Measurements from ENCODE around the gene EN1. TPM values are rescaled to one million over a fixed set of nuclear protein-coding genes. Genes with fewer than 3 reads are reported as not detected.

Gene EN1
- total RNA-seq, 5 donors from 2014 or later (not counting 1 experiment from before 2014, with no cell fraction given), result not detected

DNA sequence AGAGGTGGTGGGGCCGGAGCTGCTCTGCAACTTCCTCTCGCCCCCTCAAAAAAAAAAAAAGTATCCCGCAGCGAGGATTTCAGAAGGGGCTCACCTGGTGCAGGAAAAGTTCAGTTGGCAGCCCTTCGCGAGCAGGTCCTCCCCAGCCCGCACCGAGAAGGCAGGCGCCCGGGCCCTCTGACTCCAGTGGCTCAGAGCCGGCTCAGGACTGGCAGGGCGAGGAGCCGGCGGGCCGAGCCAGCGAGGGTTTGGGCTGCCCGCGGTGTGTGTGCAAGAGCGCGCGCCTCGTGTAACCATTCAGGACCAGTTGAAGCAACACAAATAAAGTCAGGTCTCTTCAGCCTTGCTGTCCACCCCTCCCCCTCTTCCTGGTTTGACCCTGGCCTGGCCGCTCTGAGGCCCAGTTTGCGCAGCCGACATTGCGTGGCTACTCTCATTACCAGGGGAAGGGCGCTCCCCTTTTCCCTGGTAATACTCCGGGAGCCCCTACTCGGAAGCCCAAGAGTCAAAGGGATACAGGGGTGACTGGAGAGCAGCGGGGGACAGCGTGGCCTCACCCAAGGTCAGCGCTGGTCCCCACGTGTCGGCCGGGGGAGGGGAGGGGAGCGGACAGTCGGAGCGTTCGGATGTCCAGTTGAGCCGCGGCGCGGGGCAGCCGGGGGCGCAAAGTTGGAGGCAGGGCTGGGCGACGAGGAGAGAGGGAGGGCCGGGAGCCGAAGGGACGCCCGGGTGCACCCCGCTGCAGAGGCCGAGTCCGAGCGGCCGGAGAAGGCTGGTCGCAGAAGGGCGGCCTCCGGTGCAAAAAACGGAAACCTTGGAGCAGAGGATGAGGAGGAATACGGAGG is 12.3 kb downstream of the EN1 start:
- H3K27ac ChIP-seq (ENCODE audit: low read length), result no peak overlapping the region
- Mint-ChIP-seq H3K36me3 (no peaks in the 10 kb centered on the region), H3K4me3 (peak overlapping the region; percentile 50 to 62 (median 50)), H3K4me1 (peaks cover 0 to 17% (median 12%) of the 10 kb centered on the region in 3 donors), H3K9me3 (no peaks in the 10 kb centered on the region), H3K27me3 (peaks cover 69 to 86% of the 10 kb centered on the region in 2 donors), H3K27ac (no peak overlapping the region)
- H3K9me3 ChIP-seq, result no peaks in the 10 kb centered on the region
- no peaks in the 10 kb centered on the region for H3K36me3 ChIP-seq (ENCODE audit: control insufficient read depth in 2 of 2, extremely low read depth in 1 of 2, insufficient read depth in 1 of 2, low read length in 1 of 2)
- peak in 1 of 4 experiments; percentile 19 for ATAC-seq (replicated peaks in 1 of 4)
- 6% methylated on average over 56 of the region's 61 CpGs for WGBS (ENCODE audit: insufficient coverage)
- H3K4me1 ChIP-seq (ENCODE audit: control insufficient read depth in 1 of 2, extremely low read depth in 1 of 2, insufficient read depth in 2 of 2, low read length in 2 of 2), result peaks cover 0 to 14% of the 10 kb centered on the region in 2 experiments
- H3K4me3 ChIP-seq (ENCODE audit: control insufficient read depth in 1 of 2, extremely low read depth in 1 of 2, low read length in 1 of 2), result no peak overlapping the region
- CTCF ChIA-PET, result interaction anchor here in 1 of 2 donors (0.6 kb wide), 1 partner anchor 9 kb away, joined by 3 read pairs; no protein-coding TSS in a partner anchor
- POLR2A ChIA-PET, result no interaction called here
- peaks cover 31 to 78% of the 10 kb centered on the region in 2 experiments for H3K27me3 ChIP-seq (replicated peaks in 1 of 2; ENCODE audit: control insufficient read depth in 2 of 2, extremely low read depth in 1 of 2, insufficient read depth in 2 of 2, low read length in 1 of 2)
- DNase-seq, result no peak

GRCh38 chr2:118834440-118834810 is 13.0 kb downstream of the EN1 start:
- peaks cover 28 to 75% of the 10 kb centered on the region in 2 experiments for H3K27me3 ChIP-seq (replicated peaks in 1 of 2; ENCODE audit: control insufficient read depth in 2 of 2, extremely low read depth in 1 of 2, insufficient read depth in 2 of 2, low read length in 1 of 2)
- CTCF ChIA-PET, result interaction anchor here in 1 of 2 donors (0.6 kb wide), 1 partner anchor 9 kb away, joined by 3 read pairs; no protein-coding TSS in a partner anchor
- H3K4me1 Mint-ChIP-seq, result peaks cover 0 to 17% (median 12%) of the 10 kb centered on the region in 3 donors

DNA sequence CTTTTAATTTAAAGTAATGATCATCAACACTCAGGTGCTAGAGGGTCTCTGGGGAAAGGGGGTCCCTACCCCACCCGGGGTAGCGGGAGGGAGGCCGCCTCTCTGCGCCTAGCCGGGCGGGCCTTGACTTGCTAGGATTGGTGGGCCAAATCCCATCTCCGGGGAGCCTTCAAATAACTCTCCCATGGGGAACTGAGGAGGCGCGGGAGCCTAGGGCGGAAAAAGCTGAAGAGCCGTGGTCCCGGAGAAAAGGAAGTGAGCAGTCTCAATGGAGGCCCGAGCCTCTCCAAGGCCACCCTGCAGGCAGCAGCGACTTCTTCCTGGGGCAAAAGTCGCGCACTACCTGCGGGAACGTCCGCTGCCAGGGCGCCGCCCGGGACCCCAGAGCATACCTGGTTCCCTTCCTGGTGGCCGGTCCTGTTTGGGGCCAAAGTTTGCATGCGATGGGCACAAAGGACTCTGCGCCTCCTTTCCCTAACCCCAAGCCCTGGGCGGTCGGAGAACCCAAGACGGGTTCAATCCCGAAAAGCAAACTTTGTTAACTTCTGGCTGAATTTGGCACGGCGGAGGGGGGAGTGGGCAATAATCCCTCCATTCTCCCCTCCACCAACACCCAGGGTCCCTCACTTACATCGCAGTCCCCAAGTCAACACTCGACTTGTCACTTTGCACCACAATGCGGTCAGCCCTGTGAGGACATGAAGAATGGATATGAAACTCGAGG is 13.6 kb downstream of the EN1 start:
- Histone ChIP-seq H3K27ac (ENCODE audit: low read length) (no peak overlapping the region), H3K27me3 (replicated peaks in 1 of 2; ENCODE audit: control insufficient read depth in 2 of 2, extremely low read depth in 1 of 2, insufficient read depth in 2 of 2, low read length in 1 of 2) (peaks cover 29 to 72% of the 10 kb centered on the region in 2 experiments), H3K36me3 (ENCODE audit: control insufficient read depth in 2 of 2, extremely low read depth in 1 of 2, insufficient read depth in 1 of 2, low read length in 1 of 2) (no peaks in the 10 kb centered on the region), H3K9me3 (no peaks in the 10 kb centered on the region), H3K4me1 (ENCODE audit: control insufficient read depth in 1 of 2, extremely low read depth in 1 of 2, insufficient read depth in 2 of 2, low read length in 2 of 2) (peaks cover 0 to 14% of the 10 kb centered on the region in 2 experiments), H3K4me3 (ENCODE audit: control insufficient read depth in 1 of 2, extremely low read depth in 1 of 2, low read length in 1 of 2) (no peak overlapping the region)
- ChIA-PET POLR2A (no interaction called here), CTCF (no interaction called here)
- H3K27me3 Mint-ChIP-seq, result peaks cover 66 to 84% of the 10 kb centered on the region in 2 donors
- no peaks in the 10 kb centered on the region for H3K9me3 Mint-ChIP-seq
- H3K4me3 Mint-ChIP-seq, result peak overlapping the region in 1 of 3 donors; percentile 62
- DNase-seq, result no peak
- WGBS (ENCODE audit: insufficient coverage), result 13% methylated on average over 21 of the region's 35 CpGs
- no peaks in the 10 kb centered on the region for H3K36me3 Mint-ChIP-seq
- H3K4me1 Mint-ChIP-seq, result peaks cover 0 to 17% (median 12%) of the 10 kb centered on the region in 3 donors
- no peak overlapping the region for H3K27ac Mint-ChIP-seq
- ATAC-seq (replicated peaks in 1 of 4), result no peak

More at GRCh38 chr2:118834440-118834810, 13.0 kb downstream of the EN1 start:
- no peak overlapping the region for H3K27ac ChIP-seq (ENCODE audit: low read length)
- ATAC-seq (replicated peaks in 1 of 4) (no peak), DNase-seq (no peak)
- Mint-ChIP-seq H3K36me3 (no peaks in the 10 kb centered on the region), H3K4me3 (peak overlapping the region in 1 of 3 donors; percentile 62), H3K27me3 (peaks cover 68 to 85% of the 10 kb centered on the region in 2 donors), H3K9me3 (no peaks in the 10 kb centered on the region), H3K27ac (no peak overlapping the region)
- no peaks in the 10 kb centered on the region for H3K36me3 ChIP-seq (ENCODE audit: control insufficient read depth in 2 of 2, extremely low read depth in 1 of 2, insufficient read depth in 1 of 2, low read length in 1 of 2)
- WGBS (ENCODE audit: insufficient coverage), result under 1% methylated on average over 18 of the region's 18 CpGs
- no peaks in the 10 kb centered on the region for H3K9me3 ChIP-seq
- peaks cover 0 to 14% of the 10 kb centered on the region in 2 experiments for H3K4me1 ChIP-seq (ENCODE audit: control insufficient read depth in 1 of 2, extremely low read depth in 1 of 2, insufficient read depth in 2 of 2, low read length in 2 of 2)
- POLR2A ChIA-PET, result no interaction called here
- no peak overlapping the region for H3K4me3 ChIP-seq (ENCODE audit: control insufficient read depth in 1 of 2, extremely low read depth in 1 of 2, low read length in 1 of 2)

- peaks cover 27 to 63% of the 10 kb centered on the region in 2 experiments for H3K27me3 ChIP-seq (replicated peaks in 1 of 2; ENCODE audit: control insufficient read depth in 2 of 2, extremely low read depth in 1 of 2, insufficient read depth in 2 of 2, low read length in 1 of 2)
- peak overlapping the region in 1 of 3 donors; percentile 62 for H3K4me3 Mint-ChIP-seq
- H3K27ac ChIP-seq (ENCODE audit: low read length), result no peak overlapping the region
- peaks cover 0 to 14% of the 10 kb centered on the region in 2 experiments for H3K4me1 ChIP-seq (ENCODE audit: control insufficient read depth in 1 of 2, extremely low read depth in 1 of 2, insufficient read depth in 2 of 2, low read length in 2 of 2)
- CTCF ChIA-PET, result interaction anchor here (0.6 kb wide), 2 partner anchors 9 to 771 kb away, joined by 4 read pairs; no protein-coding TSS in a partner anchor
- DNase-seq, result no peak
- no peak for ATAC-seq (replicated peaks in 1 of 4)
- H3K36me3 Mint-ChIP-seq, result no peaks in the 10 kb centered on the region
- H3K4me1 Mint-ChIP-seq, result peaks cover 0 to 17% (median 12%) of the 10 kb centered on the region in 3 donors
- WGBS (ENCODE audit: insufficient coverage), result 20% methylated on average over 24 of the region's 36 CpGs
- no peaks in the 10 kb centered on the region for H3K9me3 Mint-ChIP-seq
- POLR2A ChIA-PET, result no interaction called here
- H3K4me3 ChIP-seq (ENCODE audit: control insufficient read depth in 1 of 2, extremely low read depth in 1 of 2, low read length in 1 of 2), result no peak overlapping the region
- H3K27ac Mint-ChIP-seq, result no peak overlapping the region
- peaks cover 66 to 82% of the 10 kb centered on the region in 2 donors for H3K27me3 Mint-ChIP-seq
- H3K36me3 ChIP-seq (ENCODE audit: control insufficient read depth in 2 of 2, extremely low read depth in 1 of 2, insufficient read depth in 1 of 2, low read length in 1 of 2), result no peaks in the 10 kb centered on the region
- no peaks in the 10 kb centered on the region for H3K9me3 ChIP-seq
Observed at GRCh38 chr2:118832791-118833715, 14.4 kb downstream of the EN1 start.

DNA sequence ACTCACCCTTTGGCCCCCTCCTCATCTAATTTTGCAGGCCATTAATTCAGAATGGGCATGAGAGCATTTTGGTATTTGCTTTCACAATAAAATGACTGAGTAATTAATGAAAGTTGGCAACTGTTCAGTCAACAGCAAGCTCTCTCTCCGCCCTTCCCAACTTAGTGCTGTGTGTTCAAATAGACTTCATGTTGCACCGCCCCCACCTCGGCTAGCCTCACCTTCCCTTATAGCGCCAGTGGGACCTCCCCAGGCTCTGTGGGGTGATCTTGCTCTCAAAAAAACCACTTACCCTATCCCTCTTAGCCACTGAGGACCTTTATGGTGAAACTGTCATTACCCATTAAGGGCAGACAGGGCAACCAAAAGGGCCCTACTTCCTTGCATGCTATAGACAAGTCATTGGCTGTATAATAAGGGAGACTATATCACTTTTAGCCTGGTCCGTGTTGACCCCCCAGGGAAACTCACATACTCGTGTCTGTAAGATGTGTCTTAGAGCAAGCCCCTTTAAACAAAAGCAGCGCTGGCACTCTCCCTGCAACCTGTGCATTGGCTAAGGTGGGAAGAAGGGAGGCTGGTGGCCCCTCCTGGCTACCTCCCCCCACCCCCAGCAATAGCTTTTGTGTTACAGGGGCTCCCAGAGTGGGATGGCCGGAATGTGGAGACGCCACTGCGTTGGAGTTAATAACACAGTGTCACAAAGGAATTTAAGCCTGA is 15.2 kb downstream of the EN1 start:
- no peak overlapping the region for H3K4me3 ChIP-seq (ENCODE audit: control insufficient read depth in 1 of 2, extremely low read depth in 1 of 2, low read length in 1 of 2)
- ATAC-seq (replicated peaks in 1 of 4) (no peak), DNase-seq (no peak)
- H3K9me3 Mint-ChIP-seq, result no peaks in the 10 kb centered on the region
- CTCF ChIA-PET, result interaction anchor here (0.5 to 0.6 kb wide), 3 partner anchors 8 to 1519 kb away, joined by 3 to 4 read pairs (median 4); no protein-coding TSS in a partner anchor
- peaks cover 61 to 76% of the 10 kb centered on the region in 2 donors for H3K27me3 Mint-ChIP-seq
- POLR2A ChIA-PET, result no interaction called here
- H3K27me3 ChIP-seq (replicated peaks in 1 of 2; ENCODE audit: control insufficient read depth in 2 of 2, extremely low read depth in 1 of 2, insufficient read depth in 2 of 2, low read length in 1 of 2), result peaks cover 20 to 56% of the 10 kb centered on the region in 2 experiments
- H3K36me3 Mint-ChIP-seq, result no peaks in the 10 kb centered on the region
- no peaks in the 10 kb centered on the region for H3K36me3 ChIP-seq (ENCODE audit: control insufficient read depth in 2 of 2, extremely low read depth in 1 of 2, insufficient read depth in 1 of 2, low read length in 1 of 2)
- H3K9me3 ChIP-seq, result no peaks in the 10 kb centered on the region
- no peak overlapping the region for H3K27ac ChIP-seq (ENCODE audit: low read length)
- H3K4me3 Mint-ChIP-seq, result no peak overlapping the region
- H3K4me1 Mint-ChIP-seq, result peaks cover 0 to 17% (median 12%) of the 10 kb centered on the region in 3 donors
- 0% methylated on average over 2 of the region's 10 CpGs for WGBS (ENCODE audit: insufficient coverage)
- H3K4me1 ChIP-seq (ENCODE audit: control insufficient read depth in 1 of 2, extremely low read depth in 1 of 2, insufficient read depth in 2 of 2, low read length in 2 of 2), result peaks cover 0 to 14% of the 10 kb centered on the region in 2 experiments
- no peak overlapping the region for H3K27ac Mint-ChIP-seq
